Jurkat, Clone E6-1 (cell line): ENCODE measurements around the gene PLAGL1.

Source experiments
- DNase-seq: peaks from one replicate; pipeline ENCODE4 v3.0.0-alpha.2; 2011; ENCODE audit warnings: low read depth, low spot score
- H3K4me3 ChIP-seq: 2 replicates; pipeline ENCODE4 v1.5.1; 2011; ENCODE audit warnings: mild to moderate bottlenecking, low read length, control low read depth, moderate library complexity

PLAGL1 gene

GRCh38 chr6:143970456-143971218 lies 37.4 kb downstream of the PLAGL1 start:
- no peak overlapping the region for H3K4me3 ChIP-seq
- no peak for DNase-seq

GRCh38 chr6:143969077-143969476 lies 39.0 kb downstream of the PLAGL1 start:
- no peak overlapping the region for H3K4me3 ChIP-seq
- DNase-seq = peak; percentile 83

DNA sequence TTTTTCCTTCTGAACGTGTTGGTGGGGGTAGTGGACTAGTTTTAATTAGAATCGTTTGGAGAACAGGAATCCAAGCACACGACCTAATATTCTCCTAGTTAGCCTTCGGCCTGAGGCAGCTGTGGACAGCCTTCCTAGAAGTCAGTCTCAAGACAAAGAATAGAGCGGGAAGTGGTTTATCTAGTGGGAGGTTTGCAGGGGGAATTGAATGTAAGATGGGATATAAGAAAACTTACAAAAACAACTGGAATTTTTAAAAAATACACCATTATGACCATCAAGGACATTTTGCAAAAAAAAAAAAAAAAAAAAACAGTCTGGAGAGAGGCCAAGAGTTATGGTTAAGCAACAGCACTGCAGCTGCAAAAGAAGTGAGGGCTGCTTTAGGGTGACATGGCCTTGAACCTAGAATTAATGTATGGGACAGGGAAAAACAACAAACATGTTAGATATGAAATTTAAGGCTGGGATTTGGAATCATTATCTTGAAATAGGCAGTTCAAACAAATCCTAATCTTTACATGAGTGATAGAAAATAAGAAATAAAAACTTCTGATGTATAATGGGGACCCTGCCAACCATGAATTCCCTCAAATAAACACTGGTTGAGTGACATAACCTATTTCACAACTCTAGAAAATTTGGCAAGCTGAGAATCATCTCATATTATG lies 40.2 kb downstream of the PLAGL1 start:
- DNase-seq = no peak
- no peak overlapping the region for H3K4me3 ChIP-seq

DNA sequence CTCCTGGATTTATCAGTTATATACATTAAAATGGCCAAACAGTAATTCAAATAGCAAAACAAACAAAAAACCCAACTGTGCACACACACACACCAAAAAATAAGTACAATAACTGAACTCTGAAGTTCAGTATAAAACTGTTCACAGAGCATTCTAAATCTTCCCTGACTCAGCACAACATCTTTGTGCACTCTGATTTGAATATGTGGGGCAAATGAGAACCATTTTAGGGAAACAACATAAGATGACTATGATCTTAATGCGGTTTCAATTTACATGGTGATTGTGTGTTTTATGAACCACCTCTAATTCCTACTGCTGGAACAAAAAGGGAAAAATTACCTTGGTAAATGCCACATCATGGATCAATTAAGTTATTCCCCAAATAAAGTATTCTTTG lies 41.7 kb downstream of the PLAGL1 start:
- no peak for DNase-seq
- no peak overlapping the region for H3K4me3 ChIP-seq

GRCh38 chr6:143965503-143966171 lies 42.4 kb downstream of the PLAGL1 start:
- H3K4me3 ChIP-seq = no peak overlapping the region
- no peak for DNase-seq

- H3K4me3 ChIP-seq = no peak overlapping the region
- DNase-seq = no peak
Observed at GRCh38 chr6:143964674-143965081, 43.4 kb downstream of the PLAGL1 start.

DNA sequence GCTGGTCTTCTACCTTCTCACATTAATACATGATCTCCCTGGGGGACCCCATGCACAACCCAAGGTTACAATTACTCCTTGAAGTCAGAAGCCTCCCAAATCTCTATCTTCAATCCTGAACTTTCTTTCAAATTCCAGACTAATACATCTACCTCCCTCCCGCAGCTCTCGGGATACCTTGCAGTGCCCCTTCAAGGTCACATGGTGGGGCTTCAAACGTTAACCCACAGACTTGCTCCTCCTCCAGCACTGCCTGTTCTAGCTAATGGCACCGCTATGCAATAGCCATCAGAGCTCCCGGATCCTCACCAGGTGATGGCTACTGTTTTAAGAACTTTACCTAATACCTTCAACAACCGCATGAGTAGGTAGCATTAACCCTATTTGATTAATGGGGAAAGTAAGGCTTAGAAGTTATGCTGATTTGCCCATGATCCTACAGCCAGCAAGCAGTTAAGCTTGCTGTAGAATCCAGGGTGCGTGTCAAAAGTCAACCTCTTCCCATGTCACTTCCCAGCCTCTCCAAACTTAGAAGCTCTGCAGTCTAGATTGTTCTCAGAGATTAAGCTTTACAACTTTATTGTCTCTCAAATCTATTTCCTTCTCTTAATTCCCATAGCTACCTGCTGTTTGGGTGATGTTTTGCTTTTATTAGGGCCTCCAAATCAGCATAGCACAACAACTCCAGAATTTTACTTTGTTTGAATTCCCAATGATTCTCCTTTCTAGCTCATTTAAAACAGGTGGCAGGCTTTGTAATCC lies 44.7 kb downstream of the PLAGL1 start:
- no peak for DNase-seq
- H3K4me3 ChIP-seq = no peak overlapping the region

GRCh38 chr6:143961886-143962878 lies 45.9 kb downstream of the PLAGL1 start:
- DNase-seq = no peak
- H3K4me3 ChIP-seq = no peak overlapping the region

GRCh38 chr6:143961066-143961465 lies 47.0 kb downstream of the PLAGL1 start:
- H3K4me3 ChIP-seq = no peak overlapping the region
- no peak for DNase-seq

GRCh38 chr6:143959927-143960326 lies 48.1 kb downstream of the PLAGL1 start:
- H3K4me3 ChIP-seq = no peak overlapping the region
- DNase-seq = no peak

- H3K4me3 ChIP-seq = no peak overlapping the region
- no peak for DNase-seq
Observed at GRCh38 chr6:143958839-143959399, 49.1 kb downstream of the PLAGL1 start.

GRCh38 chr6:143957679-143958274 lies 50.3 kb downstream of the PLAGL1 start:
- H3K4me3 ChIP-seq = no peak overlapping the region
- DNase-seq = no peak

DNA sequence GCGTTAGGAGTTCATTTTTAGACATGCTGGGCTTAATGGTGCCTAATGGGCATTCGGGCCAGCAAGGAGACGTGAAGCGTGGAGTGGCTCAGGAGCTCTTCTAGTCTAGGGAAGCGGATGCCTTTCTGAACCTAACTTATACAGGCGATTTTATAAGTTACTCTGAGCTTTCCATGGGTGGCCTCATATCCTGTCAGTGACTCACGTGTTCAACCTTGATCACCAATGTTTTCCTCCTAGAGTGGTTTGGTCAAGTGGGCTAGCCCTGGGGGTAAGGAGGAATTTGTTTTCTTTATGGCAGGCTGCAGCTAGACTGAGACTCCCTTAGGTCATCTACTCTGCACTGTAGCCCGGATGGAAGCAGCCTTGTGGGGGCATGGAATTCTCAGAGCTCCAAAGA lies 52.1 kb downstream of the PLAGL1 start:
- no peak overlapping the region for H3K4me3 ChIP-seq
- DNase-seq = no peak

- DNase-seq = no peak
- H3K4me3 ChIP-seq = no peak overlapping the region
Observed at GRCh38 chr6:143953922-143954321, 54.1 kb downstream of the PLAGL1 start.

DNA sequence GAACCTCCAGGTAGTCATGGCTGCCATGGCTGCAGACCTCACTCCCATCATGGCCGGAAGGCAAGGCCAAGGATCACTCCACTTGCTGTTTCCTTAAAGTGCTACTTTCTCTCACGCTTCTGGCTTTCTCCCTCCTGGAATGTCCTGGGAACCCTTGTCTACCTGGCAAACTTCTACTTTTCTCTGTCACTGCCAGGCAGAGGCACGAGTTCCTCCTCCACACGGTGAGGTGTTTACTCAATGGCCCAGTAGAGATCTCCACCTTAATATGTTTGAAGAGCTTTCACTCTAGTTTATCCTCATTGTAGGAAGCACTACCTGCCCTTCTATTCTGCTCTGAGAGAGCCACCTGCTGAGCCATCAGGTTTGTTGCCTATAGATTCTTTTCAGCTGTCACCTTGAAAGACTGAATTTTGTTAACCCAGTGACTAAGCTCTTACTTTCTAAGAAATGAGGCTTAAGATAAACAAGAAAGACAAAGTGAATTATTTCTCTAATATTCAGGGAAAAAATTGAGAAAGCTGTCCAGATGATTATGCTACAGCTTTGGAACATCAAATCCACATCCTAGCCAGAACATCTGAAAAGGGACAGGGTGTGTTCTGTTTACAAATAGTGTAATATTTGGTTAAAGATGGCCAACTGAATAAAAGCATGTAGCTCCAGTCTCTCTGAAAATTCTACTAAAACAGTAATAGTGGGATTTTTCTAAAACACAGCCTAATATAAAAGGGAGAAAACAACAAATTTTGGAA lies 54.9 kb downstream of the PLAGL1 start:
- DNase-seq = no peak
- H3K4me3 ChIP-seq = no peak overlapping the region

DNA sequence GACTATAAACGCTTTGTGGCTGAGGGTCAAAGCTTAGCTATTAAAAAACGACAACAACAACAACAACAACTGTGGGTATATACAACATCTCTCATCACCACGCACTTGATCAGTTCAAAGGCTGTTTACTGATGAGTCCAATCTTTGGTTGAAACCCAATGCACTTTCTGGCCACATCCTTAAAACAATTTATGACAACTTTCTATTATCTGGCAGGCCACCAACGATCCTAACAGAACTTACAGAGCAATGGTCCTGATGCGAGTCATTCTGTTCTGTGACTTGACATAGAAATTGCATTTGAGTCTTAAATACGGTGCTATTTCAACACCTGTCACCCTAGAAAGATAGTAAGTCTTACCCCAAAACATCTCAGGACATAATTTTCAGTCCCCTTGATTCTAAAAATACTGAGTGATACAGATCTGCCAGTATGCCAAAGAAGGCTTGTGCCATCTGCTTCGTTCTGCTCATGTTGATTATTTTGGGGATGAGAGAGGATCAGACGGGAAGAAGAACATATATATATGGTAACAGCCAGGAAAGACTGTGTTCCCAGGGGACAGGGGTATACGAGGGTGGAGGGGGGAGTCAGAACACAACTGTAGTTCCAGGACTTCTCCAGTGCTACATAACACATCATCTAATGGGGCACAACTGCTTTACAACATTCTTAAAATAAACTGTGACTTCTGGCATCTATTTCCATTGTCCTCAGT lies 55.8 kb downstream of the PLAGL1 start:
- no peak for DNase-seq
- H3K4me3 ChIP-seq = no peak overlapping the region

GRCh38 chr6:143950875-143951274 lies 57.2 kb downstream of the PLAGL1 start:
- DNase-seq = no peak
- H3K4me3 ChIP-seq = no peak overlapping the region
